SK-N-SH (cell line): ENCODE results near the gene SUCLG2. TPM values are rescaled to one million over a fixed set of nuclear protein-coding genes. Genes with fewer than 3 reads are reported as not detected.

Experiments used
- CTCF ChIA-PET: fragments of 300-600, 350-600 bp; formaldehyde crosslinking; extraction: SDS; loops from one replicate; lab custom pipeline; 2021; lab: Yijun Ruan, JAX
- POLR2A ChIA-PET: fragments of 350-600 bp; sonication (Branson Sonifier 250); formaldehyde crosslinking; extraction: SDS; loops from one replicate; lab custom pipeline; 2020; ENCODE audit warnings: antibody characterized with exemption, inconsistent platforms; lab: Yijun Ruan, JAX
- DNase-seq: peaks from one replicate; pipeline ENCODE4 v3.0.0; 2012
- H2AFZ ChIP-seq: fragments of 200-600 bp; sonication (generic); 2 replicates; pipeline ENCODE4 v1.8.1; 2016; ENCODE audit warnings: antibody characterized with exemption, mild to moderate bottlenecking, low read depth
- H3F3A ChIP-seq: fragments of 200-600 bp; sonication (generic); replicated peaks from 2 replicates; pipeline ENCODE3; 2016; ENCODE audit warnings: antibody characterized with exemption, mild to moderate bottlenecking; ENCODE audit not compliant: insufficient read depth
- H3K27ac ChIP-seq, 2 experiments: fragments of 200-500 bp in 1 of 2; fragments of 200-600 bp in 1 of 2; sonication (Bioruptor generic) in 1 of 2; sonication (generic), shearing (Covaris generic) in 1 of 2; 2 replicates each; pipeline versions ENCODE4 v1.5.1 to v1.6.1; 2014 to 2016; ENCODE audit warnings: low read depth in 2 of 2, inconsistent platforms in 1 of 2, low read length in 1 of 2, mild to moderate bottlenecking in 1 of 2, mixed read lengths in 1 of 2
- H3K27me3 ChIP-seq: fragments of 200-600 bp; sonication (generic), shearing (Covaris generic); 2 replicates; pipeline ENCODE4 v1.6.1; 2016; ENCODE audit warnings: mixed run types; ENCODE audit not compliant: insufficient read depth
- H3K36me3 ChIP-seq, 2 experiments: fragments of 200-500 bp in 1 of 2; fragments of 200-600 bp in 1 of 2; sonication (Bioruptor generic) in 1 of 2; sonication (generic) in 1 of 2; replicated peaks in 1 of 2; 2 replicates each; pipeline versions ENCODE3 to v1.5.1; 2014 to 2016; ENCODE audit warnings: low read length in 1 of 2, mild to moderate bottlenecking in 1 of 2; ENCODE audit not compliant: insufficient read depth in 2 of 2, control insufficient read depth in 1 of 2
- H3K4me1 ChIP-seq, 2 experiments: fragments of 200-500 bp in 1 of 2; fragments of 200-600 bp in 1 of 2; sonication (Bioruptor generic) in 1 of 2; sonication (generic), shearing (Covaris generic) in 1 of 2; 2 replicates each; pipeline versions ENCODE4 v1.5.1 to v1.6.1; 2014 to 2016; ENCODE audit warnings: low read depth in 1 of 2, low read length in 1 of 2, mixed run types in 1 of 2; ENCODE audit not compliant: insufficient read depth in 2 of 2, control insufficient read depth in 1 of 2
- H3K4me2 ChIP-seq: fragments of 200-600 bp; sonication (generic), shearing (Covaris generic); 2 replicates; pipeline ENCODE4 v1.6.1; 2017; ENCODE audit warnings: mixed run types
- H3K4me3 ChIP-seq, 2 experiments: fragments of 200-500 bp in 1 of 2; fragments of 200-600 bp in 1 of 2; sonication (Bioruptor generic) in 1 of 2; sonication (generic), shearing (Covaris generic) in 1 of 2; 2 replicates each; pipeline versions ENCODE4 v1.5.1 to v1.8.1; 2014 to 2016; ENCODE audit warnings: low read depth in 2 of 2, inconsistent platforms in 1 of 2, low read length in 1 of 2, mild to moderate bottlenecking in 1 of 2, mixed read lengths in 1 of 2, moderate library complexity in 1 of 2
- H3K79me2 ChIP-seq: fragments of 200-600 bp; sonication (generic); 2 replicates; pipeline ENCODE4 v1.8.1; 2017; ENCODE audit warnings: mild to moderate bottlenecking; ENCODE audit not compliant: insufficient read depth
- H3K9ac ChIP-seq: fragments of 200-600 bp; sonication (generic); 2 replicates; pipeline ENCODE4 v1.6.1; 2017; ENCODE audit warnings: mixed run types
- H3K9me2 ChIP-seq: fragments of 200-600 bp; sonication (generic); 2 replicates; pipeline ENCODE4 v1.6.1; 2017; ENCODE audit warnings: mixed run types
- H3K9me3 ChIP-seq: fragments of 200-600 bp; sonication (generic); 2 replicates; pipeline ENCODE4 v1.6.1; 2017; ENCODE audit warnings: mixed run types, mild to moderate bottlenecking, moderate library complexity
- H4K20me1 ChIP-seq: fragments of 200-600 bp; sonication (generic); 2 replicates; pipeline ENCODE4 v1.6.1; 2017; ENCODE audit warnings: mild to moderate bottlenecking, mixed run types; ENCODE audit not compliant: insufficient read depth
- CTCF ChIP-seq: fragments of 200-600 bp; sonication (generic); IDR thresholded peaks from 2 replicates; pipeline ENCODE4 v1.6.1; 2017; ENCODE audit warnings: antibody characterized with exemption, mild to moderate bottlenecking, moderate library complexity
- FOSL2 ChIP-seq: IDR thresholded peaks from 2 replicates; pipeline ENCODE4 v1.4.0; 2012; ENCODE audit warnings: low read depth, mild to moderate bottlenecking, moderate library complexity, borderline replicate concordance
- FOXJ3 ChIP-seq: sonication (generic); formaldehyde crosslinking; IDR thresholded peaks from 2 replicates; pipeline ENCODE4 v1.5.1; 2020; ENCODE audit warnings: mild to moderate bottlenecking, missing genetic modification reagents
- GATA2 ChIP-seq: sonication (generic); formaldehyde crosslinking; IDR thresholded peaks from 2 replicates; pipeline ENCODE4 v1.5.0; 2020; ENCODE audit warnings: mild to moderate bottlenecking, missing genetic modification reagents
- MAX ChIP-seq: IDR thresholded peaks from 2 replicates; pipeline ENCODE4 v1.4.0; 2012; ENCODE audit warnings: low read depth
- MEF2A ChIP-seq: IDR thresholded peaks from 2 replicates; pipeline ENCODE4 v1.4.0; 2012; ENCODE audit warnings: low read depth, borderline replicate concordance
- MXI1 ChIP-seq: IDR thresholded peaks from 2 replicates; pipeline ENCODE4 v1.6.1; 2012; ENCODE audit warnings: mild to moderate bottlenecking, low read depth, low read length, improper control_type of control experiment
- RFX5 ChIP-seq: IDR thresholded peaks from 2 replicates; pipeline ENCODE4 v1.6.1; 2012; ENCODE audit warnings: mild to moderate bottlenecking, improper control_type of control experiment, low read length
- RXRA ChIP-seq: IDR thresholded peaks from 2 replicates; pipeline ENCODE4 v1.4.0; 2012; ENCODE audit warnings: low read depth, mild to moderate bottlenecking, borderline replicate concordance
- SIN3A ChIP-seq: IDR thresholded peaks from 2 replicates; pipeline ENCODE4 v1.6.1; 2012; ENCODE audit warnings: low read depth, mild to moderate bottlenecking, low read length, moderate library complexity, borderline replicate concordance
- TAF1 ChIP-seq: IDR thresholded peaks from 2 replicates; pipeline ENCODE4 v1.6.1; 2012; ENCODE audit warnings: low read depth, mild to moderate bottlenecking, low read length, moderate library complexity, borderline replicate concordance
- USF1 ChIP-seq: IDR thresholded peaks from 2 replicates; pipeline ENCODE4 v1.4.0; 2012; ENCODE audit warnings: low read depth, borderline replicate concordance
- USF2 ChIP-seq: fragments of 150-350 bp; IDR thresholded peaks from 2 replicates; pipeline ENCODE4 v1.6.1; 2017; ENCODE audit warnings: antibody characterized with exemption, low read length, low read depth, borderline replicate concordance
- YY1 ChIP-seq: IDR thresholded peaks from 2 replicates; pipeline ENCODE4 v1.4.0; 2012; ENCODE audit warnings: low read depth, mild to moderate bottlenecking
- WGBS: methylation state at CpG from one replicate; pipeline ENCODE4 v1.1.6; 2017; ENCODE audit warnings: low lambda C conversion rate; 5-methylcytosine and 5-hydroxymethylcytosine counted together
- polyA plus RNA-seq, 3 experiments: library from polyadenylated mRNA; depleted of rRNA; stranded (reverse); fragments of >200 nt; gene quantifications; 2 replicates each; pipeline ENCODE4 v1.2.3, GENCODE V29; 2012
- TF ChIP-seq, protein P1 (sequence below): fragments of 150-350 bp; IDR thresholded peaks from 2 replicates; pipeline ENCODE4 v1.6.1; 2016; ENCODE audit warnings: mild to moderate bottlenecking, low read depth, low read length

Gene SUCLG2
- polyA plus RNA-seq, 1 of the 3 experiments (the other 2 are of a cell fraction) = 20.2 TPM

DNA sequence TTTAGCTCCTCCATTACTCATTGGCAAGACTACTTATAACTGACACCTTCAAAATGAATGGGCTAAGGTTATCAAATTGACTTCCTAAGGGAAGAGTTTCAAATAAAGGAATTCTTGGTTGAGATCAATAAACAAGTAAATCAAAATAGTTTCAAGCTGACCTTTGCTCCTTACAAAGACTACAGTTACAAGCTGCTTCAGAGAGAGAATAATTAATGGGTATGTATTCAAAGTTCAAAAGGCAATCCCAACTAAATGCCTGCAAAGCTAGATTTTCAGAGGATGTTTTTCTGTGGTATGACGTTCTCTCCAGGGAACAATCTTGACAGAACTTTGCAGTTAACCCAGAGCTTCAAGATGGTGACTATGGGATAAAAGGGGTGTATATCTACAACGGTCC is 153.7 kb downstream of the SUCLG2 start:
- Histone ChIP-seq H3K4me2 (no peak overlapping the region), H3K36me3 (peaks cover 3 to 18% of the 10 kb centered on the region in 2 experiments), H3K27ac (no peak overlapping the region), H3K27me3 (no peaks in the 10 kb centered on the region), H3K9ac (no peak overlapping the region), H3K79me2 (no peaks in the 10 kb centered on the region), H4K20me1 (no peaks in the 10 kb centered on the region), H3K9me2 (no peaks in the 10 kb centered on the region), H3F3A (no peaks in the 10 kb centered on the region), H3K4me1 (no peaks in the 10 kb centered on the region; a peak in 1 of 4 replicates), H2AFZ (no peak overlapping the region), H3K9me3 (no peaks in the 10 kb centered on the region), H3K4me3 (no peak overlapping the region)
- no peak for DNase-seq
- ChIA-PET POLR2A (no interaction called here), CTCF (interaction anchor here (1.6 kb wide), 1 partner anchor 15 kb away, joined by 4 read pairs; no protein-coding TSS in a partner anchor)
- TF ChIP-seq RXRA (no peak), MXI1 (no peak), RFX5 (no peak), FOXJ3 (no peak), MAX (no peak), TAF1 (no peak), SIN3A (no peak)
- TF ChIP-seq, protein P1, sequence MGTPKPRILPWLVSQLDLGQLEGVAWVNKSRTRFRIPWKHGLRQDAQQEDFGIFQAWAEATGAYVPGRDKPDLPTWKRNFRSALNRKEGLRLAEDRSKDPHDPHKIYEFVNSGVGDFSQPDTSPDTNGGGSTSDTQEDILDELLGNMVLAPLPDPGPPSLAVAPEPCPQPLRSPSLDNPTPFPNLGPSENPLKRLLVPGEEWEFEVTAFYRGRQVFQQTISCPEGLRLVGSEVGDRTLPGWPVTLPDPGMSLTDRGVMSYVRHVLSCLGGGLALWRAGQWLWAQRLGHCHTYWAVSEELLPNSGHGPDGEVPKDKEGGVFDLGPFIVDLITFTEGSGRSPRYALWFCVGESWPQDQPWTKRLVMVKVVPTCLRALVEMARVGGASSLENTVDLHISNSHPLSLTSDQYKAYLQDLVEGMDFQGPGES = no peak
- 94% methylated on average over 2 of the region's 2 CpGs for WGBS

DNA sequence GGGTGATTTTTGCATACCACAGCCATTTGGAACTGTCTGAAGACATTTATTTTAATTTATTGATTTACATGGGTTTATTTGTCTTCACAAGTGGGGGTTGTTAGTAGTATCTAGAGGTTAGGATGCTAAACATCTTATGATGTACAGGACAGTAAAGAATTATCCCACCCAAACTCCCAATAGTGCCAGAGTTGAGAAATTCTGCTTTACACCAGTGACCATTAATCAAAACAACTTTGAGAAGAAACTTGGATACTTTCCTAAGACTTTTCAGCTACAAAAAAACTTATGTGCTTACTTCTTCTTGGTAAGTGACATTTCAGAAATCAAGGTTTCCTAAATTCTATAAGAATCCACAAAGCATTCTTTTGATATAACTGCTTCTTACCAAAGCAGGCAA is 156.7 kb downstream of the SUCLG2 start:
- Histone ChIP-seq H3K9me3 (no peaks in the 10 kb centered on the region), H2AFZ (no peak overlapping the region), H3K9me2 (no peaks in the 10 kb centered on the region), H3K9ac (no peak overlapping the region), H3K79me2 (no peaks in the 10 kb centered on the region), H3K27me3 (no peaks in the 10 kb centered on the region), H3K4me2 (no peak overlapping the region), H3F3A (no peaks in the 10 kb centered on the region), H3K4me1 (no peaks in the 10 kb centered on the region; a peak in 1 of 4 replicates), H3K36me3 (peaks cover 3 to 9% of the 10 kb centered on the region in 2 experiments), H3K27ac (no peak overlapping the region), H3K4me3 (no peak overlapping the region), H4K20me1 (no peaks in the 10 kb centered on the region)
- CTCF ChIA-PET = no interaction called here
- TF ChIP-seq CTCF (no peak), MXI1 (no peak), RFX5 (no peak), YY1 (no peak), USF1 (no peak), MEF2A (no peak), FOSL2 (no peak), USF2 (no peak), MAX (no peak), GATA2 (no peak)
- TF ChIP-seq, protein P1 = no peak
- DNase-seq = no peak
- POLR2A ChIA-PET = no interaction called here
